Hepatocyte (in vitro differentiated cells): ENCODE measurements around the gene DNTT.

Experiments used
- CTCF ChIP-seq: fragments of 200-600 bp; sonication (generic); IDR thresholded peaks from 2 replicates; pipeline ENCODE4 v1.5.1; 2016; ENCODE audit warnings: antibody characterized with exemption, mild to moderate bottlenecking; ENCODE audit not compliant: poor library complexity
- EZH2 ChIP-seq: fragments of 200-600 bp; sonication (generic); IDR thresholded peaks from 2 replicates; pipeline ENCODE4 v1.6.1; 2016; ENCODE audit warnings: antibody characterized with exemption, mild to moderate bottlenecking, borderline replicate concordance

DNA sequence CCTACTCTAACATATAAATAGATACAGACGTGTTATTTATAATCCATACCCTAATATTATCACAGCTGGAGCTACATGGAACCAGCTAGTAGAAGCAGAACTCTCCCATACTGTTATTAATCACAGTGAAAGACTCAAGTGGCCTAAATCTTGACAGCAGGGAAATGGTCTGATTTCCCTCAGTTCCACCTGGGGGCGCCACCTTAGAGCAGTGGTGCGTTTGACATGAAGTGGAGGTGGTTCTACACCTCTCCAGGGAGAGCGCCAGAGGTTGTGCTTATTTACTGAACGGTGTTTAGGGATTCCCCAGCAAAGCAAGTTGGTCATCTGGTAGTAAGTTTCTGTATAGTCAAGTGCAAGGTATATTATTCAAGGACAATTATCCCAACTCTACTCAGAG lies 17.6 kb downstream of the DNTT start:
- TF ChIP-seq EZH2 (no peak), CTCF (no peak)
